ENCODE data around the gene CTNNBL1. TPM values are rescaled to one million over a fixed set of nuclear protein-coding genes. Genes with fewer than 3 reads are reported as not detected.

Gene CTNNBL1
- total RNA-seq, 4 donors from 2014 or later: 25.5 to 38.4 (median 35.1) TPM

DNA sequence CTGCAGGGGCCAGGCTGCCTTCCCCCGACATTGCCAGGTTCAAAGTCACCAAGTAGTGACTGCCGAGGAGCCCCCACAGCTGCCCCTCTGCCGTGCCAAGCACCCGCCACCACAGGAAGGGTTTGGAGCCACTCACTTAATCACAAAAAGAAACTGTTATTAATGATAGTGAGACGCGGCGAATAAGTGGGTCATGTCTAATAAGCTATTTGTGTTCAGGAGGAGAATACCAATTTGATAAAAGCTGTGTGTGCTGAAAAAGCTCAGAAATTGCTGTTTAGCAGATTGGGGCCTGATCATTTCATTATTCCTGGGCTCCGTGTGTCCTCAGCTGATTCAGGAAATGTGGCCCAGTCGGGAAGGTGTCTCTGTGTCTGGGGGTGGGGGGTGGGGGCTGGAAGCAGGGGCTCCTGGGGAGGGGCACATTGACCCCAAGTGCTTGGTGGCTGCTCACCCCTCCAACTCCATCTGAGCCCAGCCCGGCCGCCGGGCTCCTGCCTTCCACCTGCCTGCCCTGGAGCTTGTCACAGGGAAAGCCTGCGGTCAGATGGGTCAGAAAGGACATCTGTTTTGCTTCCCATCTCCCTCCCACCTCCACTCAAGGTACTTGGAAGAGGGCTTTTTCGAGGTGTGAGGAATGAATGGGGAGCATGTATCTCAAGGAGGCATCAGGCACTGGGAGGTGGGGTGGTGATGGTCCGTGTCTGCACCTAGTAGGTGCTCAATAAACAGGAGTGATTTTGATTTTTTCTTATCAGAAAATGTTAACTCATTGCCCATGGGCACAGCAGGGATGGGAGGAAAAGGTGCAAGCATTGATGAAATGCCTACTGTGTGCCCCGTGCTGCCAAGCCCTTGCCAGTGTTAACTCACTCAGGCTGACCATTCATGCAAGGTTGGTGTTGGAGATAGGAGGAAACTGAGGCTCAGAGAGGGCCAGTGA is 212.1 kb downstream of the CTNNBL1 start:
- 76% methylated on average over 16 of the region's 16 CpGs for WGBS, 2 donors
- Histone ChIP-seq H3K4me1 (peaks cover 0 to 15% (median 6%) of the 10 kb centered on the region in 4 donors), H3K9me3 (no peaks in the 10 kb centered on the region), H3K4me3 (no peak overlapping the region), H3K36me3 (no peaks in the 10 kb centered on the region), H3K27ac (no peak overlapping the region), H3K27me3 (peaks cover 0 to 89% of the 10 kb centered on the region in 2 donors)
- no peak for DNase-seq (ENCODE audit: low spot score in 2 of 2)
- TF ChIP-seq, protein P1, sequence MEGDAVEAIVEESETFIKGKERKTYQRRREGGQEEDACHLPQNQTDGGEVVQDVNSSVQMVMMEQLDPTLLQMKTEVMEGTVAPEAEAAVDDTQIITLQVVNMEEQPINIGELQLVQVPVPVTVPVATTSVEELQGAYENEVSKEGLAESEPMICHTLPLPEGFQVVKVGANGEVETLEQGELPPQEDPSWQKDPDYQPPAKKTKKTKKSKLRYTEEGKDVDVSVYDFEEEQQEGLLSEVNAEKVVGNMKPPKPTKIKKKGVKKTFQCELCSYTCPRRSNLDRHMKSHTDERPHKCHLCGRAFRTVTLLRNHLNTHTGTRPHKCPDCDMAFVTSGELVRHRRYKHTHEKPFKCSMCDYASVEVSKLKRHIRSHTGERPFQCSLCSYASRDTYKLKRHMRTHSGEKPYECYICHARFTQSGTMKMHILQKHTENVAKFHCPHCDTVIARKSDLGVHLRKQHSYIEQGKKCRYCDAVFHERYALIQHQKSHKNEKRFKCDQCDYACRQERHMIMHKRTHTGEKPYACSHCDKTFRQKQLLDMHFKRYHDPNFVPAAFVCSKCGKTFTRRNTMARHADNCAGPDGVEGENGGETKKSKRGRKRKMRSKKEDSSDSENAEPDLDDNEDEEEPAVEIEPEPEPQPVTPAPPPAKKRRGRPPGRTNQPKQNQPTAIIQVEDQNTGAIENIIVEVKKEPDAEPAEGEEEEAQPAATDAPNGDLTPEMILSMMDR (IDR thresholded peaks at IDR 0.05): no peak
- TF ChIP-seq POLR2A (IDR thresholded peaks at IDR 0.05) (no peak), EP300 (IDR thresholded peaks at IDR 0.05) (no peak)

DNA sequence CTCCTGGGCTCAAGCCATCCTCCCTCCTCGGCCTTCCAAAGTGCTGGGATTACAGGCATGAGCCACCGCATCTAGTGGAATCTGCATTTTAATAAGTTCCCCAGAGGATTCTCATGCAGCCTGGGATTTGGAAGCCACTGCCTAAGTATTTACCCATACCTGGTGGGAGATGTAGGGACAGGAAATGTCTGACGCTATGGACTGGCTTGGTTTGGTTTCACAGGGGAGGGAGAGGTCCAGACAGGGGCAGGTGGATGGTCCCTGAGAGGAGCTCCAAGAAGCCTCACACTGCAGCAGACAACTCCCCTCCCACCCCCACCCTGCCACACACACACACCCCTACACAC is 213.5 kb downstream of the CTNNBL1 start:
- no peak overlapping the region for H3K4me3 ChIP-seq
- H3K27me3 ChIP-seq: peaks cover 0 to 89% of the 10 kb centered on the region in 2 donors
- TF ChIP-seq, protein P1 (IDR thresholded peaks at IDR 0.05): no peak
- no peak for TF ChIP-seq EP300 (IDR thresholded peaks at IDR 0.05)
- no peak for TF ChIP-seq POLR2A (IDR thresholded peaks at IDR 0.05)
- peaks cover 0 to 22% (median 6%) of the 10 kb centered on the region in 4 donors for H3K4me1 ChIP-seq
- DNase-seq (ENCODE audit: low spot score in 2 of 2): no peak
- no peak overlapping the region for H3K27ac ChIP-seq
- WGBS, 2 donors: 40 to 56% methylated on average over 3 of the region's 3 CpGs
- H3K36me3 ChIP-seq: no peaks in the 10 kb centered on the region
- no peaks in the 10 kb centered on the region for H3K9me3 ChIP-seq

DNA sequence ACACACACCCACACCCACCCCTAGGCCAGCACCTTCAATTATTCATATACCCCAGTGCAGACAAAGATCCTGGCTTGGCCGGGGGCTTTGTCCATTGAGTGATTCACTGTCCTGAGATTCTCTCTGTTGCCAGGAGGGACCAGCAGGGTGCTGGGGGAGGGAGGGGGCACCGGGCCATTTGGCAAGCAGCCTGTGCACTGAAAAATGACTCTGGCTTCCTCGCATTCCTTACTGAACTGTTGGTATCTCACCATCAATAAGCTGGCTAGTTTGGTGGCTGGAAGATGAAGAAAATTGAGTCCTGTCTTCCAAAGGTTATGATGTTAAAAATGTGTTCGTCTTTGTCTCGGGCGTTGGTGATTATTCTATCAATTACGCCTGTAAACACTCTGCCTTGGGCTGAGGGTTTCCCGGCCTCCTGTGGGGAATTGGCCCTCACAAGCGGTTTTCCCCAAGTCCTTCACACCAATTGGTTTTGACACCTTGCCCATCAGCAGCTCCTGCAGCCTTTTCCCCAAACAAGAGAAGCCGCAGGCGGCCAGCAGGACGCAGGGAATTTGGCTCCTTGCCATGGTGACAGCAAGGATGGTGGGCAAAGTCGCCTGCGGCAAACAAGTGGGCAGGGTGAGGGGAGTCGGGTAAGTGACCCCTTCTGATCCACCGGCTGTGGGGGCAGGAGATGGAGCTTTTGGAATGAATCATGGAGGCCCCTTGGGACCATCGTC is 214.0 kb downstream of the CTNNBL1 start:
- no peaks in the 10 kb centered on the region for H3K9me3 ChIP-seq
- H3K36me3 ChIP-seq: no peaks in the 10 kb centered on the region
- TF ChIP-seq, protein P1 (IDR thresholded peaks at IDR 0.05): no peak
- TF ChIP-seq EP300 (IDR thresholded peaks at IDR 0.05) (no peak), POLR2A (IDR thresholded peaks at IDR 0.05) (no peak)
- WGBS, 2 donors: 14 to 15% methylated on average over 17 of the region's 17 CpGs
- peaks cover 0 to 18% (median 3%) of the 10 kb centered on the region in 4 donors for H3K4me1 ChIP-seq
- no peak overlapping the region for H3K4me3 ChIP-seq
- DNase-seq (ENCODE audit: low spot score in 2 of 2): no peak
- no peak overlapping the region for H3K27ac ChIP-seq
- H3K27me3 ChIP-seq: peaks cover 0 to 89% of the 10 kb centered on the region in 2 donors

DNA sequence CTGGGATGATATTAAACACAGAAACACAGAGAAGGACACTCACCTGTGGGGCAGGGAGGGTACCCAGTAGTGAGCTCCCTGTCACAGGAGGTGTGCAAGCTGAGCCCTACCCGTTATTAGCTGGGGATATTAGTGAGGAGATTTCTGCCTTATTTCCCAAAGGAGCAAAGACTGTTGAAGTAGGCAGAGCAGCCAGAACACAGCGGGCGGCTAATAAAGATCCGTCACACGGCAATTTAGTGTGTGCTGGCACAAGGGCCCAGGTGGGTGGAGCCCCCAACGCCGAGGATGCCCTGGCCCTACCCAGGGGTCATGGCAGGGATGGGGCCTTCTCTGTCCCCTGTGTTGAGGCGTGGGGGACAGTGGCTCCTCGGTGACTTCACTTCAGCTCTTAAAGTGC is 217.4 kb downstream of the CTNNBL1 start:
- Histone ChIP-seq H3K4me3 (no peak overlapping the region), H3K9me3 (no peaks in the 10 kb centered on the region), H3K27ac (no peak overlapping the region), H3K4me1 (peaks cover 0 to 31% (median 3%) of the 10 kb centered on the region in 4 donors), H3K36me3 (no peaks in the 10 kb centered on the region), H3K27me3 (peaks cover 4 to 92% of the 10 kb centered on the region in 2 donors)
- 31% methylated on average over 9 of the region's 9 CpGs for WGBS, 2 donors
- DNase-seq (ENCODE audit: low spot score in 2 of 2): no peak
- TF ChIP-seq POLR2A (IDR thresholded peaks at IDR 0.05): no peak
- no peak for TF ChIP-seq EP300 (IDR thresholded peaks at IDR 0.05)
- TF ChIP-seq, protein P1 (IDR thresholded peaks at IDR 0.05): no peak
